HCT116 (cell line): ENCODE results near the gene STRN. TPM values are rescaled to one million over a fixed set of nuclear protein-coding genes. Genes with fewer than 3 reads are reported as not detected.

Experiments
- ATAC-seq: fragments of 200-7000 bp; cut with Tn5 transposase; 2 replicates; pipeline ENCODE4 v1.9.1; 2020; ENCODE audit warnings: mild to moderate bottlenecking, moderate library complexity
- BruUV-seq: library from RNA; stranded (reverse); fragments of 400-500 nt; replicated peaks from 2 replicates; lab custom pipeline; 2021; lab: Mats Ljungman, UMichigan
- CTCF ChIA-PET: fragments of 300-600 bp; sonication (Branson Sonifier 250); formaldehyde crosslinking; loops from one replicate; lab custom pipeline; 2021; ENCODE audit warnings: antibody characterized with exemption; lab: Charles Lee
- POLR2A ChIA-PET: fragments of 300-600, 350-600 bp; sonication (Branson Sonifier 250); formaldehyde crosslinking; loops from one replicate; lab custom pipeline; 2021; ENCODE audit warnings: antibody characterized with exemption; lab: Charles Lee
- RAD21 ChIA-PET, 2 experiments: fragments of 300-600 bp; sonication (Branson Sonifier 250); formaldehyde crosslinking; loops; one replicate each; lab custom pipeline; 2023; ENCODE audit warnings: low total read pairs in 2 of 2; ENCODE audit not compliant: uncharacterized antibody in 2 of 2, unreplicated experiment in 2 of 2, low non-redundant PET in 1 of 2; lab: Charles Lee
- DNase-seq: peaks from one replicate; pipeline ENCODE4 v3.0.0-alpha.2; 2010; ENCODE audit warnings: low read depth, low spot score
- H2AFZ ChIP-seq: fragments of 200-600 bp; shearing (Covaris generic), sonication (generic); 2 replicates; pipeline ENCODE4 v1.6.1; 2017; ENCODE audit warnings: low read depth, mixed run types, mixed read lengths, antibody characterized with exemption, low read length; ENCODE audit not compliant: poor library complexity, severe bottlenecking
- H3K27ac ChIP-seq: 2 replicates; pipeline ENCODE4 v1.5.1; 2012; ENCODE audit warnings: low read depth, low read length
- H3K27me3 ChIP-seq: fragments of 200-600 bp; sonication (generic); 2 replicates; pipeline ENCODE4 v1.6.1; 2016; ENCODE audit warnings: mixed run types, low read length, mixed read lengths; ENCODE audit not compliant: insufficient read depth
- H3K36me3 ChIP-seq, 2 experiments: fragments of 200-500 bp in 1 of 2; fragments of 200-600 bp in 1 of 2; sonication (Bioruptor generic) in 1 of 2; sonication (generic) in 1 of 2; 2 replicates each; pipeline versions ENCODE4 v1.5.1 to v1.6.1; 2014 to 2016; ENCODE audit warnings: low read length in 2 of 2, inconsistent platforms in 1 of 2, mixed read lengths in 1 of 2, mixed run types in 1 of 2; ENCODE audit not compliant: insufficient read depth in 2 of 2, control insufficient read depth in 1 of 2
- H3K4me1 ChIP-seq, 2 experiments: fragments of 200-600 bp in 1 of 2; sonication (generic) in 1 of 2; 2 replicates each; pipeline versions ENCODE4 v1.5.1 to v1.6.1; 2012 to 2017; ENCODE audit warnings: low read length in 2 of 2, inconsistent platforms in 1 of 2, mild to moderate bottlenecking in 1 of 2, mixed read lengths in 1 of 2, mixed run types in 1 of 2, moderate library complexity in 1 of 2; ENCODE audit not compliant: insufficient read depth in 2 of 2, control insufficient read depth in 1 of 2
- H3K4me2 ChIP-seq: fragments of 200-600 bp; sonication (generic); 2 replicates; pipeline ENCODE4 v1.6.1; 2017; ENCODE audit warnings: mixed run types, low read length, mixed read lengths
- H3K4me3 ChIP-seq, 2 experiments: fragments of 200-600 bp in 1 of 2; sonication (generic) in 1 of 2; replicated peaks in 1 of 2; 2 replicates each; pipeline ENCODE4 v1.5.1; 2011 to 2016; ENCODE audit warnings: low read length in 2 of 2, control low read depth in 1 of 2, low read depth in 1 of 2, mild to moderate bottlenecking in 1 of 2, mixed read lengths in 1 of 2, mixed run types in 1 of 2
- H3K79me2 ChIP-seq: fragments of 200-600 bp; sonication (generic); 2 replicates; pipeline ENCODE4 v1.6.1; 2017; ENCODE audit warnings: mild to moderate bottlenecking, mixed run types, low read length, moderate library complexity, mixed read lengths; ENCODE audit not compliant: insufficient read depth
- H3K9ac ChIP-seq: fragments of 200-600 bp; sonication (generic); 2 replicates; pipeline ENCODE4 v1.6.1; 2016; ENCODE audit warnings: low read length, mixed read lengths
- H3K9me2 ChIP-seq: fragments of 200-600 bp; sonication (generic), shearing (Covaris generic); 2 replicates; pipeline ENCODE4 v1.6.1; 2017; ENCODE audit warnings: mixed run types, mild to moderate bottlenecking, moderate library complexity; ENCODE audit not compliant: insufficient read depth
- H3K9me3 ChIP-seq, 2 experiments: fragments of 200-500 bp in 1 of 2; fragments of 200-600 bp in 1 of 2; sonication (Bioruptor generic) in 1 of 2; sonication (generic) in 1 of 2; 2 replicates each; pipeline ENCODE4 v1.6.1; 2014 to 2017; ENCODE audit warnings: low read length in 2 of 2, mixed read lengths in 2 of 2, inconsistent platforms in 1 of 2, low read depth in 1 of 2, mild to moderate bottlenecking in 1 of 2, mixed run types in 1 of 2, moderate library complexity in 1 of 2; ENCODE audit not compliant: control insufficient read depth in 1 of 2, insufficient read depth in 1 of 2
- H4K20me1 ChIP-seq: fragments of 200-600 bp; sonication (generic), shearing (Covaris generic); 2 replicates; pipeline ENCODE4 v1.6.1; 2017; ENCODE audit warnings: mixed run types, mild to moderate bottlenecking, moderate library complexity; ENCODE audit not compliant: insufficient read depth
- CEBPB ChIP-seq: IDR thresholded peaks from 2 replicates; pipeline ENCODE4 v1.6.1; 2012; ENCODE audit warnings: low read depth
- EGR1 ChIP-seq: IDR thresholded peaks from 2 replicates; pipeline ENCODE4 v1.6.1; 2012; ENCODE audit warnings: low read depth
- FOSL1 ChIP-seq: IDR thresholded peaks from 2 replicates; pipeline ENCODE4 v1.6.1; 2012; ENCODE audit warnings: low read depth
- JUND ChIP-seq: IDR thresholded peaks from 2 replicates; pipeline ENCODE4 v1.6.1; 2012
- SIN3A ChIP-seq: IDR thresholded peaks from 2 replicates; pipeline ENCODE4 v1.6.1; 2012; ENCODE audit warnings: low read depth
- SP1 ChIP-seq: IDR thresholded peaks from 2 replicates; pipeline ENCODE4 v1.6.1; 2012; ENCODE audit warnings: low read depth
- TCF7L2 ChIP-seq: IDR thresholded peaks from 2 replicates; pipeline ENCODE4 v1.7.0; 2011; ENCODE audit warnings: borderline replicate concordance, inconsistent platforms; ENCODE audit not compliant: insufficient read depth, insufficient read length; ENCODE audit errors: extremely low read depth
- intact Hi-C: fragments of 100-400 bp; cut with micrococcal nuclease; formaldehyde crosslinking; loops from 2 replicates; pipeline ENCODE4 v1.10.0; 2022
- total RNA-seq: library from RNA; stranded (reverse); gene quantifications from one replicate; pipeline ENCODE4 v1.2.1, GENCODE V29; 2021; ENCODE audit not compliant: unreplicated experiment
- TF ChIP-seq, protein P1 (sequence below), 3 experiments: fragments of 200-600 bp in 1 of 3; sonication (generic) in 1 of 3; IDR thresholded peaks in 2 of 3; conservative IDR thresholded peaks in 1 of 3; 2 replicates each; pipeline ENCODE4 v1.5.1; 2012 to 2017; ENCODE audit warnings: low read depth in 2 of 3, low read length in 2 of 3, antibody characterized with exemption in 1 of 3, borderline replicate concordance in 1 of 3, control low read depth in 1 of 3, mild to moderate bottlenecking in 1 of 3, mixed read lengths in 1 of 3, mixed run types in 1 of 3, moderate library complexity in 1 of 3; ENCODE audit not compliant: insufficient read depth in 1 of 3
- TF ChIP-seq, protein P2 (sequence below): IDR thresholded peaks from 2 replicates; pipeline ENCODE4 v1.6.1; 2011; ENCODE audit warnings: mild to moderate bottlenecking, low read length, moderate library complexity; ENCODE audit not compliant: insufficient replicate concordance; ENCODE audit errors: extremely low read depth
- TF ChIP-seq, protein P3 (sequence below): IDR thresholded peaks from 2 replicates; pipeline ENCODE4 v1.6.1; 2012

Gene STRN
- total RNA-seq, 1 experiment from 2014 or later, result 26.4 TPM

DNA sequence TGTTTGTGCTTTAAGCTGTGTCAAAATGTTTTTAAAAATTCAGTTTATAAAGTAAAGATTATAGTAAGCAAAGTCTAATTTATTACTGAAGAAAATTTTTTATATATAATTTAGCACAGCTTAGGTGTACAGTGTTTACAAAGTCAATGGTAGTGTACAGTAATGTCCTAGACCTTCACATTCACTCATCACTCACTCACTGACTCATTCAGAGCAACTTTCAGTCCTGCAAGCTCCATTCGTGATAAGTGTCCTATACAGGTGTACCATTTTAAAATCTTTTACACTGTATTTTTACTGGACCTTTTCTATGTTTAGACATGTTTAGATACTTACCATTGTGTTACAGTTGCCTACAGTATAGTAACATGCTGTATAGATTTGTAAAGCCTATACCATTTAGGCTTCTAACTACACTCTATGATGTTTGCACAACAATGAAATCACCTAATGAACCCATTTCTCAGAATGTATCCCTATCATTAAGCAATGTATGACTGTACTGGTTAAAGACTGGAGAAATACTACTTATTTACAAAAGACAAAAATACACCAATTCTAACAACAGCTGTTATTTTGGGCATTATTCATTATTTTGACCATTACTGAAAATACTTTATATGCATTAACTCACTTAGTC, 95.1 kb downstream of the STRN start (continued):
- TF ChIP-seq, protein P1, sequence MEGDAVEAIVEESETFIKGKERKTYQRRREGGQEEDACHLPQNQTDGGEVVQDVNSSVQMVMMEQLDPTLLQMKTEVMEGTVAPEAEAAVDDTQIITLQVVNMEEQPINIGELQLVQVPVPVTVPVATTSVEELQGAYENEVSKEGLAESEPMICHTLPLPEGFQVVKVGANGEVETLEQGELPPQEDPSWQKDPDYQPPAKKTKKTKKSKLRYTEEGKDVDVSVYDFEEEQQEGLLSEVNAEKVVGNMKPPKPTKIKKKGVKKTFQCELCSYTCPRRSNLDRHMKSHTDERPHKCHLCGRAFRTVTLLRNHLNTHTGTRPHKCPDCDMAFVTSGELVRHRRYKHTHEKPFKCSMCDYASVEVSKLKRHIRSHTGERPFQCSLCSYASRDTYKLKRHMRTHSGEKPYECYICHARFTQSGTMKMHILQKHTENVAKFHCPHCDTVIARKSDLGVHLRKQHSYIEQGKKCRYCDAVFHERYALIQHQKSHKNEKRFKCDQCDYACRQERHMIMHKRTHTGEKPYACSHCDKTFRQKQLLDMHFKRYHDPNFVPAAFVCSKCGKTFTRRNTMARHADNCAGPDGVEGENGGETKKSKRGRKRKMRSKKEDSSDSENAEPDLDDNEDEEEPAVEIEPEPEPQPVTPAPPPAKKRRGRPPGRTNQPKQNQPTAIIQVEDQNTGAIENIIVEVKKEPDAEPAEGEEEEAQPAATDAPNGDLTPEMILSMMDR (IDR thresholded peaks at IDR 0.05 in 2 of 3, conservative IDR thresholded peaks at IDR 0.05 in 1 of 3; ENCODE audit: borderline replicate concordance in 1 of 3, insufficient read depth in 1 of 3, low read depth in 2 of 3, low read length in 2 of 3), result no peak

DNA sequence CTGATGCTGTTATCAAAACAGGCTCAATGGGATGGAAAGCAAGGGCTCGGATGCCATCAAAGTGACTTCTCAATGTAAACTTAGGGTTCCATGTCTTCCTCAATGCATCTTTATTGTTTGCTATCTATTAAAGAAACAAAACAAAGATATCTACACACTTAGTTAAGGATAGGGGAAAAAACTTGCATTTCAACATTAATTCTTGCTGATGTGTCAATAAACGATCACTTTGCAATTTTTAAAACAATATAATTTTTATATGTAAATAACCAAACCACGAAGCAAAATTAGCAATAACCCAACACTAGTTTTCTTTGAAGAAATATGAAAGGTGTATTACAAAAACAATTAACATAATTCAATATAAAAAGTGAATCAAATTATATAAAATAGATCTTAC, 96.7 kb downstream of the STRN start:
- no peak for DNase-seq
- ATAC-seq, result no peak
- Histone ChIP-seq H3K4me1 (no peaks in the 10 kb centered on the region), H3K27me3 (no peaks in the 10 kb centered on the region), H3K9me2 (no peaks in the 10 kb centered on the region), H3K4me3 (no peak overlapping the region), H3K27ac (no peak overlapping the region), H3K9me3 (no peaks in the 10 kb centered on the region), H2AFZ (no peak overlapping the region), H3K9ac (no peak overlapping the region), H4K20me1 (no peaks in the 10 kb centered on the region)
- RAD21 ChIA-PET, result no interaction called here
- CTCF ChIA-PET, result no interaction called here
- intact Hi-C loops, result no loop called here
- no TSS peak for BruUV-seq
- TF ChIP-seq CEBPB (no peak), SIN3A (no peak), SP1 (no peak)
- TF ChIP-seq, all 23 proteins: peak for 0
- Histone ChIP-seq H3K36me3 (no peaks in the 10 kb centered on the region; a peak in 2 of 4 replicates), H3K79me2 (no peaks in the 10 kb centered on the region), H3K4me2 (no peak overlapping the region)
- POLR2A ChIA-PET, result no interaction called here

DNA sequence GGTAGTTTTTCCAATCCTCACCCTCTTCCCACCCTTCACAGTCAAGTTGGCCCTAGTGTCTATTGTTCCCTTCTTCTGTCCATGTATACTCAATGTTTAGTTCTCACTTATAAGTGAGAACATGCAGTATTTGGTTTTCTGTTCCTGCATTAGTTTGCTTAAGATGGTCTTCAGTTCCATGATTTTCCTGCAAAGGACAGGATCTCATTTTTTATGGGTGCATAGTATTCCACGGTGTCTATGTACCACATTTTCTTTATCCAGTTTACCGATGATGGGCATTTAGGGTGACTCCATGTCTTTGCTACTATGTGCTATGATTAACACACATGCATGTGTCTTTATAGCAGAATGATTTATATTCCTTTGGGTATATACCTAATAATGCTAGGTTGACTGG, 104.4 kb downstream of the STRN start:
- intact Hi-C loops, result no loop called here
- no TSS peak for BruUV-seq
- Histone ChIP-seq H3K9me3 (no peaks in the 10 kb centered on the region), H3K27me3 (no peaks in the 10 kb centered on the region), H3K4me1 (no peaks in the 10 kb centered on the region), H3K9ac (no peak overlapping the region), H4K20me1 (no peaks in the 10 kb centered on the region), H3K9me2 (no peaks in the 10 kb centered on the region), H3K27ac (no peak overlapping the region), H2AFZ (no peak overlapping the region), H3K36me3 (no peaks in the 10 kb centered on the region; a peak in 1 of 4 replicates), H3K4me3 (no peak overlapping the region), H3K79me2 (no peaks in the 10 kb centered on the region), H3K4me2 (no peak overlapping the region)
- DNase-seq, result no peak
- ChIA-PET POLR2A (no interaction called here), RAD21 (no interaction called here), CTCF (no interaction called here)
- ATAC-seq, result no peak
- TF ChIP-seq, protein P2, sequence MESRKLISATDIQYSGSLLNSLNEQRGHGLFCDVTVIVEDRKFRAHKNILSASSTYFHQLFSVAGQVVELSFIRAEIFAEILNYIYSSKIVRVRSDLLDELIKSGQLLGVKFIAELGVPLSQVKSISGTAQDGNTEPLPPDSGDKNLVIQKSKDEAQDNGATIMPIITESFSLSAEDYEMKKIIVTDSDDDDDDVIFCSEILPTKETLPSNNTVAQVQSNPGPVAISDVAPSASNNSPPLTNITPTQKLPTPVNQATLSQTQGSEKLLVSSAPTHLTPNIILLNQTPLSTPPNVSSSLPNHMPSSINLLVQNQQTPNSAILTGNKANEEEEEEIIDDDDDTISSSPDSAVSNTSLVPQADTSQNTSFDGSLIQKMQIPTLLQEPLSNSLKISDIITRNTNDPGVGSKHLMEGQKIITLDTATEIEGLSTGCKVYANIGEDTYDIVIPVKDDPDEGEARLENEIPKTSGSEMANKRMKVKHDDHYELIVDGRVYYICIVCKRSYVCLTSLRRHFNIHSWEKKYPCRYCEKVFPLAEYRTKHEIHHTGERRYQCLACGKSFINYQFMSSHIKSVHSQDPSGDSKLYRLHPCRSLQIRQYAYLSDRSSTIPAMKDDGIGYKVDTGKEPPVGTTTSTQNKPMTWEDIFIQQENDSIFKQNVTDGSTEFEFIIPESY, result no peak
- no peak for TF ChIP-seq FOSL1
- TF ChIP-seq SIN3A, result no peak
- no peak for TF ChIP-seq CEBPB
- TF ChIP-seq JUND, result no peak
- TF ChIP-seq, protein P1 (IDR thresholded peaks at IDR 0.05 in 2 of 3, conservative IDR thresholded peaks at IDR 0.05 in 1 of 3; ENCODE audit: borderline replicate concordance in 1 of 3, insufficient read depth in 1 of 3, low read depth in 2 of 3, low read length in 2 of 3), result no peak
- TF ChIP-seq, protein P3, sequence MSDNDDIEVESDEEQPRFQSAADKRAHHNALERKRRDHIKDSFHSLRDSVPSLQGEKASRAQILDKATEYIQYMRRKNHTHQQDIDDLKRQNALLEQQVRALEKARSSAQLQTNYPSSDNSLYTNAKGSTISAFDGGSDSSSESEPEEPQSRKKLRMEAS, result no peak
- TF ChIP-seq TCF7L2, result no peak
- no peak for TF ChIP-seq SP1
- no peak for TF ChIP-seq EGR1
